Stimulated activated CD4-positive, alpha-beta T cell treated with anti-CD3 and anti-CD28 coated beads, Interleukin-1b, Interleukin-23, amount 100 ng/mL, for 4 hours (primary cell): ENCODE data around the gene UROC1.

ENCODE experiments used
- DNase-seq, 2 donors: peaks; one replicate each; pipeline ENCODE4 v3.0.0-alpha.2; 2020; ENCODE audit warnings: low read depth in 2 of 2

Gene UROC1

GRCh38 chr3:126478581-126479310, 38.8 kb downstream of the UROC1 start:
- no peak for DNase-seq

GRCh38 chr3:126477061-126477380, 40.6 kb downstream of the UROC1 start:
- DNase-seq: no peak

GRCh38 chr3:126476166-126477060, 41.2 kb downstream of the UROC1 start:
- DNase-seq: no peak

GRCh38 chr3:126475413-126476114, 42.0 kb downstream of the UROC1 start, which contains the start of gene ZXDC:
Gene ZXDC, minus strand, starts transcription at chr3:126475891. Its CDS starts 26 bp downstream, at chr3:126475865.
- DNase-seq: peak; percentile 90 to 92

- peak in 1 of 2 donors; percentile 32 for DNase-seq
Measured at GRCh38 chr3:126474498-126475412, 42.8 kb downstream of the UROC1 start.

- no peak for DNase-seq
Measured at GRCh38 chr3:126473292-126474168, 44.0 kb downstream of the UROC1 start.

GRCh38 chr3:126472277-126473006, 45.1 kb downstream of the UROC1 start:
- DNase-seq: no peak

GRCh38 chr3:126469479-126469878, 48.1 kb downstream of the UROC1 start:
- DNase-seq: no peak

- DNase-seq: no peak
Measured at GRCh38 chr3:126468028-126468891, 49.3 kb downstream of the UROC1 start.

- no peak for DNase-seq
Measured at GRCh38 chr3:126467611-126467955, 50.0 kb downstream of the UROC1 start.

GRCh38 chr3:126466886-126467610, 50.5 kb downstream of the UROC1 start:
- DNase-seq: no peak

GRCh38 chr3:126465928-126466544, 51.5 kb downstream of the UROC1 start:
- DNase-seq: no peak

- DNase-seq: no peak
Measured at GRCh38 chr3:126464997-126465396, 52.6 kb downstream of the UROC1 start.

- DNase-seq: no peak
Measured at GRCh38 chr3:126464494-126464893, 53.1 kb downstream of the UROC1 start.

GRCh38 chr3:126464093-126464492, 53.5 kb downstream of the UROC1 start:
- no peak for DNase-seq

- DNase-seq: no peak
Measured at GRCh38 chr3:126463521-126463920, 54.1 kb downstream of the UROC1 start.

GRCh38 chr3:126461450-126462070, 56.0 kb downstream of the UROC1 start:
- DNase-seq: no peak
